ENCODE measurements around the gene LMOD1.

The LMOD1 gene

DNA sequence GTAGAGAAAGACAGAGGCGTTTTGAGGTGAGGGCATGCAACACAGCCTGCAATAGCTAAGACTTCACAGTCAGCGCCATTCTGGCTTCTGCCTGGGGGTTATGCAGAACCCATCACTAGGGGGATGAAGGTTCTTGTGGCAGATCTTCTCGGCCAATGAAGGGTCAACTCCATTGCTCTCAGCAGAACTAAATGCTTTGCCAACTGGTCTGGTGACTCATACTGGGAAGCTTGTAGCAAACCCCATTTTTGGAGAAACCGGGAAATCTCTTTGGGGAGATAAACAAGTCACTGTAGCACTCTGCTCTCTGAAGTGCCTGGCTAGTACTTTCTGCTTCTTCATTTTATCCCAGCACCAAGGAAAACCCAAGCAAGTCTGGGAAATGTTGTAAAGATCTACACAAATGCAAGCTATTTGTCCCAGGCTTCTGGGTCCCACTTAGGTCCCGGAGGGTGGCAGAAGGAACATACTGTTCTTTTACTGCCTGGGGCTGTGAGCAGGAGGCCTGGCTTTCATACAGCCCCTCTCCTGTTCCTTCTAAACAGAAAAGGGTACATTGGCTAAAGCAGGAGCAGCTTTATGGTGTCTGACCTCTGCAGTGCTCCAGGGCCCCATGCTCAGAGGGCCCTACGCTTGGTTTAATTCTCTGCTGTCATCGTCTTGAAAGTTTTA, 28.9 kb downstream of the LMOD1 start:
- in situ Hi-C loops (cut with MboI; ENCODE audit: low pct_unique_long_range_greater_than_20kb, low sequenced_read_pairs, unreplicated experiment): no loop called here
- DNase-seq (ENCODE audit: low spot score): no peak

DNA sequence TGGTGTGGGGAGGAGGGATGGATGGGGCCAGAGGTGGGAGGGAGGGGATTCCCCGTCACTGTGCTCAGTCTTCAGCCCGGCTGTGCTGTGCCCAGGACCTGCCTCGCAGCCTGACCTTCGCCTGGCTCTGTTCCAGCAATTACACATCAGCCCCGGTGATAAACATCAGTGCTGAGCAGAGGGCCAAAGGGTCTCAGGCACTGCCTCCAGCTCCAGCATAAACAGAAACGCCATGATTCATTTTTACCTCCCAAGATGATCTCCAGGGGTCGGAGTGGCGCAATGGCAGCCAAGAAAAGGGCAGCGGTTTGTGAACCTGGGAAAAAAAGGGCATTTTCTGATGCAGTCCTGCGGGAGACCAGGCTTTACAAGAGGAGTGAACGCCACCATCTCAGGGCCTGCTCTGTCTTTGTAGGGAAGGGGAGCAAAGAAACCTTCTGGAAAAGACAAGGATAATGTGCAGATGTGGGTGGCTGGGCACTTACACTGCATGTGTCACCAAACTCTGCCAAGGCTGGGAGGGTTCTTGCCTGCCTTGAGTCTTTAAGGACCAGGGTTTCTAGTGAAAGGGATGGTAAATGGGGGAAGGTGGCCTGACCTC, 29.6 kb downstream of the LMOD1 start:
- TF ChIP-seq, protein P1, sequence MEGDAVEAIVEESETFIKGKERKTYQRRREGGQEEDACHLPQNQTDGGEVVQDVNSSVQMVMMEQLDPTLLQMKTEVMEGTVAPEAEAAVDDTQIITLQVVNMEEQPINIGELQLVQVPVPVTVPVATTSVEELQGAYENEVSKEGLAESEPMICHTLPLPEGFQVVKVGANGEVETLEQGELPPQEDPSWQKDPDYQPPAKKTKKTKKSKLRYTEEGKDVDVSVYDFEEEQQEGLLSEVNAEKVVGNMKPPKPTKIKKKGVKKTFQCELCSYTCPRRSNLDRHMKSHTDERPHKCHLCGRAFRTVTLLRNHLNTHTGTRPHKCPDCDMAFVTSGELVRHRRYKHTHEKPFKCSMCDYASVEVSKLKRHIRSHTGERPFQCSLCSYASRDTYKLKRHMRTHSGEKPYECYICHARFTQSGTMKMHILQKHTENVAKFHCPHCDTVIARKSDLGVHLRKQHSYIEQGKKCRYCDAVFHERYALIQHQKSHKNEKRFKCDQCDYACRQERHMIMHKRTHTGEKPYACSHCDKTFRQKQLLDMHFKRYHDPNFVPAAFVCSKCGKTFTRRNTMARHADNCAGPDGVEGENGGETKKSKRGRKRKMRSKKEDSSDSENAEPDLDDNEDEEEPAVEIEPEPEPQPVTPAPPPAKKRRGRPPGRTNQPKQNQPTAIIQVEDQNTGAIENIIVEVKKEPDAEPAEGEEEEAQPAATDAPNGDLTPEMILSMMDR (IDR thresholded peaks at IDR 0.05; ENCODE audit: extremely low read depth, insufficient read depth, missing control alignments): no peak
- DNase-seq (ENCODE audit: low spot score): no peak
- in situ Hi-C loops (cut with MboI; ENCODE audit: low pct_unique_long_range_greater_than_20kb, low sequenced_read_pairs, unreplicated experiment): no loop called here

More for the DNA sequence above, 28.9 kb downstream of the LMOD1 start:
- TF ChIP-seq, protein P1 (IDR thresholded peaks at IDR 0.05; ENCODE audit: extremely low read depth, insufficient read depth, missing control alignments): no peak

DNA sequence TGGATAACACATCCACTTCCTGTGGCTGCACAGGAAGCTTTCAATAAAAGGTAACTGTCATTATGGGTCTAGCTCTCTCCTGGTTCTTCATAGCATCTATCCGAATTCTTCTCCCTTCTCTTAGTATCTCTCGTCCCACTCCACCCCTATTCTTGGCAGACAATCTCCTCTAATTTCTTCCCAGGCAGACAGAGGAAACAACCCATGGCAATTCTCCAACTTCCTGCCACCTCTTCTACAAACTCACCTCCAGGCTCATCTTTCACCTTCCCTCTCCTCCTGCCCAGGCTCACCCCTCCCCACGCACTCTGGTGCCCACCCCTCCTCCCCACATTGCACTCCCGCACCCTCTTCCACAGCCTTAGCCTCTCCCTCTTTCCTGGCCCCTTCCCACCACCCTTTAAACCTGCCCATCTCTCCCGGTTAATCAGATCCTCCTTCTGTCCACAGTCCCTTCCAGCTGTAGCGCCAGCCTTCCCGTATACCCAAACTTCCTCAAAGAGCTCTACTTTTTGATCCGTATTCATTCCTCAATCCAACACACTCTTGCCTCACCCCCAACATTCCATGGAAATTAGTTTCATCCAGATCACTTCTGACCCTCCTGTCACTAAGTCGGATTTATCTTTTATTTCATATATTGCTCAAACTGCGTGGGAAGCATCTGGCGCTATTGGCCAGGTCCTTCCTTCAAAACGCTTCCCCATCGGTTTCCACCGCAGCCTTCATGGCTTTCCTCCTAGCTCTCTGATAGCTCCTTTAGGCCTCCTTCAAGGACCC, 31.7 kb downstream of the LMOD1 start:
- DNase-seq (ENCODE audit: low spot score): no peak
- TF ChIP-seq, protein P1 (IDR thresholded peaks at IDR 0.05; ENCODE audit: extremely low read depth, insufficient read depth, missing control alignments): no peak
- in situ Hi-C loops (cut with MboI; ENCODE audit: low pct_unique_long_range_greater_than_20kb, low sequenced_read_pairs, unreplicated experiment): no loop called here

DNA sequence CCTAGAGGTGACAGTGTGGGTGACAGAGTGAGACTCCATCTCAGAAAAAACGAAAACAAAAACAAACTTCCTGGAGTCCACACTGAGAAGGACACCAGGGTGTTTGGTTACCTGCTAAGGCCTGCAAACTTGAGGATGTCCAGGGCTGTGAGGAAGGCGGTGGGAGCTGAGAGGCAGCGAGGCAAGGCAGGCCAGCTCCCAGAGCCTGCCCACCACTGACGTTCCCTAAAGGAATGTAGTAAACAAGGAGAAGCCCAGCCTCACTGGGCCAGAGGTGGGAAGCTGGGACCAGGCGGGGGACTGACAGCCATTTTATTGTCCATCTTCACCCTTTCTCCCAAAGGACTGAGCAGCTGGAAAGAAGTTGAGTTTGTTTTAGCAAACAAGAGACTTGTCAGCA, 33.5 kb downstream of the LMOD1 start:
- TF ChIP-seq, protein P1 (IDR thresholded peaks at IDR 0.05; ENCODE audit: extremely low read depth, insufficient read depth, missing control alignments): no peak
- in situ Hi-C loops (cut with MboI; ENCODE audit: low pct_unique_long_range_greater_than_20kb, low sequenced_read_pairs, unreplicated experiment): no loop called here
- no peak for DNase-seq (ENCODE audit: low spot score)

DNA sequence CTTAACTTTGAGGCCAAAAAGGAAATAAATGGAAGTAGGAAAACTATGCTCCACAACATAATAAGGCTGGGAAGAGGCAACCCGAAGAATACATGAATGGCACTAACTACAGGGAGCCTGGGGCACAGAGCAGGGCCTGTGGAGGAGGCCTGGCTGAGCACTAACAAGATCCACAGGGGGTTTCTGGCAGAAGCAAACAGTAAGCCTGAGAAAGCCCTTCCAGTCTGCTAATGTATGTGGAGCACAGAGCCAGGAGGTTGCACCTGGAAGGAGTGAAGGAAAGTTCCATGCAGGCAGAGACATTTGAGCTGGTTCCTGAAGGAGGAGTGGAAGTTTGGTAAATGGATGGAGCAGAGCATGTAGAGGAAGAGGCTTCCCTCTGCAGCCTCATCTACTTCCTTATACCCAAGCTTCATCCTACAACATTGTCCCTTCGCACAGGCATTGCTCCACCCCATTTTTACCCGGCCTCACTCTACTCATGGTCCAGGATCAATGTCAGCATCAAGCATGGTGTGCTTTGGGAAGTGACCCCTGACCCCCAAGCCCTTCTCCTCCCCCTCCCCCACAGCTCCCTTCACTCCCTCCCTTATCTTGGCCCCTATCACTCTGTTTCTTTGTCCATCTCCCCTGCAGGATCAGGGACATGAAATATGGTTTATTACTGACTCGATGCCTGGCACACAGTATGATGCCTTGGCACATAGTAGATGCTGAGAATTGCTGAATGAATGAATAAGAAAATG, 34.3 kb downstream of the LMOD1 start:
- in situ Hi-C loops (cut with MboI; ENCODE audit: low pct_unique_long_range_greater_than_20kb, low sequenced_read_pairs, unreplicated experiment): no loop called here
- TF ChIP-seq, protein P1 (IDR thresholded peaks at IDR 0.05; ENCODE audit: extremely low read depth, insufficient read depth, missing control alignments): no peak
- DNase-seq (ENCODE audit: low spot score): no peak

DNA sequence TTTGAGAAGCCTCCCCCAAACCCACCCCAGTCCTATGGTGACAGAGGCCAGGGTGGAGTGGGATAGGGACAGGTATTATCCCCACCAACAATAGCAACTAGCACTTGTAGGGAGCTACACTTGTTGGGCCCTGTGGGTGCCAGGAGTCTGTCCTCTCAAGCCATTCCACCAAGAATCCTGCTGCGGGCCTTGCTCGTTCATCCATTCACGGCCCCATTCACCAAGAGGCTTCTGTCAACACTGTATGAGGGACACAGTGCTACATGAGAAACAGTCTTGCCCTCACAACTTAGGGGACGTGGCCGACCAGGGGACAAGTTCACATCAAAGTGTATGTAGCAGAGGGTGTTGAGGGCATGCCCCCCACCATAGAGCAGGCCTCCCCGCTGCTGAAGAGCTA, 38.7 kb downstream of the LMOD1 start:
- in situ Hi-C loops (cut with MboI; ENCODE audit: low pct_unique_long_range_greater_than_20kb, low sequenced_read_pairs, unreplicated experiment): no loop called here
- TF ChIP-seq, protein P1 (IDR thresholded peaks at IDR 0.05; ENCODE audit: extremely low read depth, insufficient read depth, missing control alignments): no peak
- no peak for DNase-seq (ENCODE audit: low spot score)

Data from GM13977 (cell line).